LHCN-M2 (cell line): ENCODE measurements around the gene HLA-DQB2. TPM values are rescaled to one million over a fixed set of nuclear protein-coding genes. Genes with fewer than 3 reads are reported as not detected.
"Not testable (repeated sequence)": the region's sequence is repeated elsewhere in the genome, so short reads cannot be mapped to it uniquely, and the experiment has no call there.

Experiments
- DNase-seq: peaks from one replicate; pipeline ENCODE4 v3.0.0-alpha.2; 2012; ENCODE audit warnings: low read depth
- total RNA-seq: library from RNA; depleted of rRNA; stranded (reverse); fragments of >200 nt; gene quantifications from 2 replicates; pipeline ENCODE4 v1.2.3, GENCODE V29; 2014; rRNA removed

The HLA-DQB2 gene
- total RNA-seq, 1 experiment from 2014 or later: not detected

- not testable (repeated sequence) for DNase-seq
Measured at GRCh38 chr6:32745649-32746048, 17.7 kb downstream of the HLA-DQB2 start.

GRCh38 chr6:32744776-32745175 lies 18.6 kb downstream of the HLA-DQB2 start:
- DNase-seq: no peak

GRCh38 chr6:32742374-32742773 lies 21.0 kb downstream of the HLA-DQB2 start:
- no peak for DNase-seq

GRCh38 chr6:32741031-32741960 lies 22.0 kb downstream of the HLA-DQB2 start, which contains the start of gene HLA-DQA2:
Gene HLA-DQA2 (plus strand): TSS chr6:32741391. CDS start chr6:32741444, 53 bp downstream.
- no peak for DNase-seq

- DNase-seq: no peak
Measured at GRCh38 chr6:32738126-32738525, 25.2 kb downstream of the HLA-DQB2 start.

DNA sequence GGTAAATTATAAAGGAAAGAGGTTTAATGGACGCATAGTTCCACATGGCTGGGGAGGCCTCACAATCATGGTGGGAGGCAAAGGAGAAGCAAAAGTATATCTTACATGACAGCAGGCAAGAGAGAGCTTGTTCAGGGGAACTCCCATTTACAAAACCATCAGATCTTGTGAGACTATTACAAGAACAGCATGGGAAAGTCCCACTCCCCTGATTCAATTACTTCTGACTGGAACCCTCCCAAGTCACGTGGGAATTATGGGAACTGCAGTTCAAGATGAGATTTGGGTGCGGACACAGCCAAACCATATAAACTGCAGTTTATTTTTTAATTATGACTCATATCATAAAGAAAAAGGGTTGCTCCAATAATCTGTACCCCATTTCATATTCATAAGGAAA lies 44.5 kb downstream of the HLA-DQB2 start:
- no peak for DNase-seq

- no peak for DNase-seq
Measured at GRCh38 chr6:32716396-32716795, 46.9 kb downstream of the HLA-DQB2 start.

GRCh38 chr6:32713241-32713640 lies 50.1 kb downstream of the HLA-DQB2 start:
- DNase-seq: no peak

- no peak for DNase-seq
Measured at GRCh38 chr6:32709625-32710024, 53.7 kb downstream of the HLA-DQB2 start.

Other genes with a start within 250 kb of the HLA-DQB2 start
- gene HLA-DRB5, start 233.2 kb downstream of the HLA-DQB2 start, total RNA-seq: 0.11 and 0.13 TPM in 2 replicates
- gene HLA-DRB1, start 173.7 kb downstream of the HLA-DQB2 start, total RNA-seq: 0.45 and 0.57 TPM in 2 replicates
- gene HLA-DQA1, start 126.1 kb downstream of the HLA-DQB2 start, total RNA-seq: not detected in 2 replicates
- not detected in 2 replicates for gene HLA-DQB1, start 96.9 kb downstream of the HLA-DQB2 start, total RNA-seq
- not detected in 2 replicates for gene HLA-DQA2, start 22.1 kb downstream of the HLA-DQB2 start, total RNA-seq
- gene HLA-DOB, start 53.5 kb upstream of the HLA-DQB2 start, total RNA-seq: not detected in 2 replicates
- 6.1 and 6.7 TPM in 2 replicates for gene TAP2, start 75.2 kb upstream of the HLA-DQB2 start, total RNA-seq
- gene PSMB8, start 80.5 kb upstream of the HLA-DQB2 start, total RNA-seq: 39.8 and 55.6 TPM in 2 replicates
- gene TAP1, start 90.2 kb upstream of the HLA-DQB2 start, total RNA-seq: 50.1 and 56.2 TPM in 2 replicates
- 9.0 and 20.0 TPM in 2 replicates for gene PSMB9, start 90.7 kb upstream of the HLA-DQB2 start, total RNA-seq
- 0.38 TPM in 1 of 2 replicates, not detected in the other for gene HLA-DMB, start 177.5 kb upstream of the HLA-DQB2 start, total RNA-seq
- gene HLA-DMA, start 189.6 kb upstream of the HLA-DQB2 start, total RNA-seq: 1.9 and 4.0 TPM in 2 replicates
- 113 and 125 TPM in 2 replicates for gene BRD2, start 205.1 kb upstream of the HLA-DQB2 start, total RNA-seq
- 0.06 and 0.23 TPM in 2 replicates for gene HLA-DOA, start 246.1 kb upstream of the HLA-DQB2 start, total RNA-seq